Kidney (tissue), 14 donors: Measurements from ENCODE around the gene BLOC1S4. TPM values are rescaled to one million over a fixed set of nuclear protein-coding genes. Genes with fewer than 3 reads are reported as not detected.

Experiments
- DNase-seq, 5 donors: peaks; one replicate each; pipeline ENCODE4 v3.0.0-alpha.2; 2013 to 2020
- FAIRE-seq: peaks from 2 replicates; lab custom pipeline; 2012; peaks lifted over from hg19 to GRCh38; lab: Jason Lieb, UNC
- H3K27ac ChIP-seq, 2 donors: one replicate each; pipeline ENCODE4 v1.7.0; 2013; ENCODE audit warnings: low read depth in 2 of 2, low read length in 2 of 2, inconsistent platforms in 1 of 2
- H3K27me3 ChIP-seq: one replicate; pipeline ENCODE4 v1.7.1; 2013; ENCODE audit warnings: low read length, inconsistent platforms; ENCODE audit not compliant: control insufficient read depth, insufficient read depth
- H3K36me3 ChIP-seq, 3 donors: one replicate each; pipeline versions ENCODE4 v1.7.0 to v1.7.1; 2013; ENCODE audit warnings: low read length in 3 of 3, control low read depth in 1 of 3, inconsistent platforms in 1 of 3; ENCODE audit not compliant: insufficient read depth in 3 of 3, control insufficient read depth in 2 of 3
- H3K4me1 ChIP-seq, 3 donors: one replicate each; pipeline versions ENCODE4 v1.7.0 to v1.7.1; 2013; ENCODE audit warnings: low read length in 3 of 3, inconsistent platforms in 1 of 3, low read depth in 1 of 3; ENCODE audit not compliant: control insufficient read depth in 2 of 3, insufficient read depth in 2 of 3
- H3K4me3 ChIP-seq, 3 donors: one replicate each; pipeline versions ENCODE4 v1.7.0 to v1.8.1; 2013; ENCODE audit warnings: low read length in 3 of 3, control low read depth in 1 of 3, inconsistent platforms in 1 of 3
- H3K9ac ChIP-seq, 3 donors: one replicate each; pipeline versions ENCODE4 v1.7.0 to v1.7.1; 2013; ENCODE audit warnings: low read length in 3 of 3, control low read depth in 1 of 3, inconsistent platforms in 1 of 3
- H3K9me3 ChIP-seq, 3 donors: one replicate each; pipeline versions ENCODE4 v1.7.0 to v1.7.1; 2013; ENCODE audit warnings: low read length in 3 of 3, control low read depth in 1 of 3, inconsistent platforms in 1 of 3; ENCODE audit not compliant: control insufficient read depth in 2 of 3, insufficient read depth in 1 of 3
- intact Hi-C: fragments of 100-400 bp; cut with DNase I; formaldehyde crosslinking; loops from one replicate; pipeline ENCODE4 v1.11.1; 2022
- polyA plus RNA-seq: library from polyadenylated mRNA; stranded (reverse); fragments of 350-450 nt; fragmentation: Illumina TruSeq; extraction: RNeasy Lipid Tissue Mini Kit (QIAGEN cat#74804); gene quantifications from one replicate; pipeline ENCODE4 v1.2.3, GENCODE V29; 2014; ENCODE audit warnings: low read depth, low replicate concordance; ENCODE audit not compliant: insufficient read depth
- total RNA-seq: library from RNA; stranded (reverse); fragmentation: NEBNext Ultra II Directional; extraction: Animal tissue kit (Norgen Biotek cat#: 25700); gene quantifications from one replicate; pipeline ENCODE4 v1.2.1, GENCODE V29; 2021
- TF ChIP-seq, protein P1 (sequence below): IDR thresholded peaks from 3 replicates; pipeline ENCODE4 v1.5.1; 2012; ENCODE audit warnings: mild to moderate bottlenecking, moderate library complexity, borderline replicate concordance; ENCODE audit not compliant: insufficient read depth; ENCODE audit errors: extremely low read depth
- donor health status: control.
- donor health status: control.
- donor health status: control.
- donor health status: control.
- donor health status: control.
- donor health status: DM: yes; HTN: yes; CAD: no.
- donor health status: Normal renal cell carcinoma (clear cell type).

Gene BLOC1S4
- total and polyA plus RNA-seq, 2 donors from 2014 or later = 12.3 to 14.2 TPM

DNA sequence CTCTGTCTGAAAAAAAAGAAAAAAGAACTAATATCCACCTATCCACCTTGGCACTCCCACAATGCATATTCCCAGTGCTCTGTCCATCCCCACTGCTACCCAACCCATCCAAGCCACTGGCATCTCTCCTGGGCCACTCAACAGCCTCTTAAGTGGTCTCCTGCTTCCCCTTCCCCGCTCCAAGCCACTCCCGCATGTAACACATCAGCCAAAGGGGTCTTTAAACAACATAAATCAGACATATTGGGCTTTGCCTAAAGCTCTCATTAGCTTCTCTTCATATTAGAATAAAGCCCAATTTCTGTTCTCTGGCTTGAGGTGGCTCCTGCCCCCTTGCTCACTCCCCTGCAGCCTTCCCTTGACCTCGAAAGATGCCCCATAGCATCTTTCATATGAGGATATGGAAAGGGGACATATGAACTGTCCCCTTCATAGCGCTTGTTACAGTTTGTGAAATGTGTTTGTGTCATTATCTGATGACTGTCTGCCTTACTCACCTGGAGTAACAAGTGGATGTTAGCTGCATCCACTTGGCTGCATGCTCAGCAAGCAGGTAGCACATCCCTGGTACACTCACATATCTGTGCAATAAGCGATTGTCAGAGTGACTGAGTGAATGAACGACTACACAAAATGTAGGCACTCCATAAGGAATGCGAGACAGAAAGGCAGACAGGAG, 3.1 kb downstream of the BLOC1S4 start:
- FAIRE-seq = no peak

DNA sequence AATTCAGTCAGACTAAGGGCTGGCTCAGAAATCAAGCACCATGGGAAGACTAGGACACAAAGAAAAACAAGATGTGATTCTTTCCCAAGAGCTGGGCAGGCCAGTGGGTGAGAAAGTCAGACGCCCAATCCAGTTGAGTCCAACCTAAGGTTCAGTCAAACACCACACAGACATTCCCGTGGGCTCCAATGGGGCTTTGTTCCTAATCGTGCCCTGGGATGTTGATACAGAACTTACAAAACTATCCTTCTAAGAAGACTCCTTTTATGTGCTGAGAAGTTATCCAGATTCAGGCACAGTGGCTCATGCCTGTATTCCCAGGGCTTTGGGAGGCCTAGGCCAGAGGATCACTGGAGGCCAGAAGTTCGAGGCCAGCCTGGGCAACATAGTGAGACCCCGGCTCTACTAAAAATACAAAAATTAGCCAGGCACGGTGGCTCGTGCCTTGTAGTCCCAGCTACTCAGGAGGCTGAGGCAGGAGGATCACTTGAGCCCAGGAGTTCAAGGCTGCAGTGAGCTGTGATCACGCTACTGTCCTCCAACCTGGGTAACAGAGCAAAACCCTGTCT, 3.7 kb downstream of the BLOC1S4 start:
- no peaks in the 10 kb centered on the region for H3K36me3 ChIP-seq
- no peaks in the 10 kb centered on the region for H3K9me3 ChIP-seq
- no peaks in the 10 kb centered on the region for H3K27me3 ChIP-seq
- intact Hi-C loops = loop anchor here (10.0 kb wide), 1 partner anchor 355 kb away; no protein-coding TSS in a partner anchor
- DNase-seq (no peak), FAIRE-seq (no peak)
- H3K4me3 ChIP-seq = no peak overlapping the region
- H3K4me1 ChIP-seq = peaks cover 0 to 14% (median 10%) of the 10 kb centered on the region in 3 donors
- no peak overlapping the region for H3K9ac ChIP-seq
- TF ChIP-seq, protein P1, sequence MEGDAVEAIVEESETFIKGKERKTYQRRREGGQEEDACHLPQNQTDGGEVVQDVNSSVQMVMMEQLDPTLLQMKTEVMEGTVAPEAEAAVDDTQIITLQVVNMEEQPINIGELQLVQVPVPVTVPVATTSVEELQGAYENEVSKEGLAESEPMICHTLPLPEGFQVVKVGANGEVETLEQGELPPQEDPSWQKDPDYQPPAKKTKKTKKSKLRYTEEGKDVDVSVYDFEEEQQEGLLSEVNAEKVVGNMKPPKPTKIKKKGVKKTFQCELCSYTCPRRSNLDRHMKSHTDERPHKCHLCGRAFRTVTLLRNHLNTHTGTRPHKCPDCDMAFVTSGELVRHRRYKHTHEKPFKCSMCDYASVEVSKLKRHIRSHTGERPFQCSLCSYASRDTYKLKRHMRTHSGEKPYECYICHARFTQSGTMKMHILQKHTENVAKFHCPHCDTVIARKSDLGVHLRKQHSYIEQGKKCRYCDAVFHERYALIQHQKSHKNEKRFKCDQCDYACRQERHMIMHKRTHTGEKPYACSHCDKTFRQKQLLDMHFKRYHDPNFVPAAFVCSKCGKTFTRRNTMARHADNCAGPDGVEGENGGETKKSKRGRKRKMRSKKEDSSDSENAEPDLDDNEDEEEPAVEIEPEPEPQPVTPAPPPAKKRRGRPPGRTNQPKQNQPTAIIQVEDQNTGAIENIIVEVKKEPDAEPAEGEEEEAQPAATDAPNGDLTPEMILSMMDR = no peak
- no peak overlapping the region for H3K27ac ChIP-seq

More for the DNA sequence above, 3.1 kb downstream of the BLOC1S4 start:
- intact Hi-C loops = loop anchor here (10.0 kb wide), 1 partner anchor 356 kb away; no protein-coding TSS in a partner anchor
- DNase-seq = no peak
- no peaks in the 10 kb centered on the region for H3K36me3 ChIP-seq
- H3K9me3 ChIP-seq = no peaks in the 10 kb centered on the region
- H3K4me1 ChIP-seq = peaks cover 0 to 14% (median 10%) of the 10 kb centered on the region in 3 donors
- no peak overlapping the region for H3K27ac ChIP-seq
- no peak overlapping the region for H3K4me3 ChIP-seq
- TF ChIP-seq, protein P1 = no peak
- H3K27me3 ChIP-seq = no peaks in the 10 kb centered on the region
- H3K9ac ChIP-seq = no peak overlapping the region

DNA sequence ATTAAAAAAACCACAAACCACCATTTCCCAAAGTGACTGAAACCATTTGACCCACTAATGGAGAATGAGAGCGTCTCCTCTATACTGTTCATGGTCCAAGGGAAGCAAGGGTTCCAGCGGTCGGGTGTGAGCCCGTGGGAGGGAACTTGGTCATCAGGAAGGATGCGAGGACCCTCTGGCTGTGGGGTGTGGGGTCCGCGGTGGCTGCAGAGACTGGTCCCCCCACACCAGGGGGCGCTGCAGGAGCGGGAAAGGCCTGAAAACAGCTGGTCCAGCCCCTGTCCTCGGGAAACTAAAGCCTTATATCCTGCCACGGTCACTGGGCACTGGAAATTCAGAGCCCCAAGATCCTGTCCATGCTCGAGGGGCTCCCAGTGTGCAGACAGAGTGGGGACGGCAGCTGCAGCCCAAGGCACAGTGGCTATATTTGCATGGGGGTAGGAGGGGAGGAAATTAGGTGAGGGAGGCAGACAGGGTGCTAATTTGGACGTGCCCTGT, 4.3 kb downstream of the BLOC1S4 start:
- TF ChIP-seq, protein P1 = peak; percentile 93
- no peaks in the 10 kb centered on the region for H3K36me3 ChIP-seq
- H3K9me3 ChIP-seq = no peaks in the 10 kb centered on the region
- peaks cover 0 to 14% (median 10%) of the 10 kb centered on the region in 3 donors for H3K4me1 ChIP-seq
- no peaks in the 10 kb centered on the region for H3K27me3 ChIP-seq
- FAIRE-seq (no peak), DNase-seq (peak; percentile 90 to 94 (median 92))
- intact Hi-C loops = no loop called here
- no peak overlapping the region for H3K9ac ChIP-seq
- H3K4me3 ChIP-seq = no peak overlapping the region
- no peak overlapping the region for H3K27ac ChIP-seq
